MG63 (cell line): ENCODE measurements around the gene AVEN. TPM values are rescaled to one million over a fixed set of nuclear protein-coding genes. Genes with fewer than 3 reads are reported as not detected.

Experiments
- DNase-seq: peaks from one replicate; pipeline ENCODE4 v3.0.0-alpha.2; 2020
- H3K27me3 ChIP-seq: fragments of 250-450 bp; sonication (Bioruptor Pico); 2 replicates; pipeline ENCODE4 v1.5.1; 2020; ENCODE audit warnings: mild to moderate bottlenecking, moderate library complexity
- H3K36me3 ChIP-seq: fragments of 250-450 bp; sonication (Bioruptor Pico); 2 replicates; pipeline ENCODE4 v1.5.1; 2020; ENCODE audit warnings: mild to moderate bottlenecking, moderate library complexity
- H3K4me3 ChIP-seq: fragments of 250-450 bp; sonication (Bioruptor Pico); 2 replicates; pipeline ENCODE4 v1.5.1; 2020; ENCODE audit warnings: mild to moderate bottlenecking, moderate library complexity
- H3K9me3 ChIP-seq: fragments of 250-450 bp; sonication (Bioruptor Pico); 2 replicates; pipeline ENCODE4 v1.5.1; 2020; ENCODE audit warnings: mild to moderate bottlenecking, moderate library complexity
- total RNA-seq: library from RNA; depleted of rRNA; stranded (reverse); fragments of >200 nt; shearing (Covaris generic); gene quantifications from 2 replicates; pipeline ENCODE4 v1.2.3, GENCODE V29; 2014; ENCODE audit warnings: low replicate concordance

Gene AVEN
- total RNA-seq, 1 experiment from 2014 or later = 28.9 TPM

GRCh38 chr15:33858836-33859235 lies 180.2 kb downstream of the AVEN start:
- Histone ChIP-seq H3K9me3 (no peaks in the 10 kb centered on the region), H3K27me3 (no peaks in the 10 kb centered on the region), H3K4me3 (no peak overlapping the region), H3K36me3 (no peaks in the 10 kb centered on the region)
- no peak for DNase-seq

DNA sequence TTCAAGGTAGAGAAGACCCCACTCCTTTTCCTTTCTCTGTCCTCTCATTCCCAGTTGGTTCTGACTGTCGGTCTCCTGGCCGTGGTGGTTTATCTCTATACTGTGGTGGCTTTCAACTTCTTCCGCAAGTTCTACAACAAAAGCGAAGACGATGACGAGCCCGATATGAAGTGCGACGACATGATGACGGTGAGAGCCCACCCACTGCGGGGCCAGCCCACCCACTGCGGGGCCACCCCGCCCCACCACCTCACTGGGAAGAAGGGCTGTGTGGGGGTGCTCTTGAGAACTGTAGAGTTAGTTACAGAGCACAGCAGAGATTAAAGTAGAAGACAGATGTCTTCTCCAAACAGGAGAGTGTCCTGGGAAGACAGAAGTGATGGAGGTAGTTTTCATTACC lies 181.3 kb downstream of the AVEN start:
- no peak overlapping the region for H3K4me3 ChIP-seq
- no peaks in the 10 kb centered on the region for H3K27me3 ChIP-seq
- no peaks in the 10 kb centered on the region for H3K9me3 ChIP-seq
- DNase-seq = no peak
- H3K36me3 ChIP-seq = no peaks in the 10 kb centered on the region

DNA sequence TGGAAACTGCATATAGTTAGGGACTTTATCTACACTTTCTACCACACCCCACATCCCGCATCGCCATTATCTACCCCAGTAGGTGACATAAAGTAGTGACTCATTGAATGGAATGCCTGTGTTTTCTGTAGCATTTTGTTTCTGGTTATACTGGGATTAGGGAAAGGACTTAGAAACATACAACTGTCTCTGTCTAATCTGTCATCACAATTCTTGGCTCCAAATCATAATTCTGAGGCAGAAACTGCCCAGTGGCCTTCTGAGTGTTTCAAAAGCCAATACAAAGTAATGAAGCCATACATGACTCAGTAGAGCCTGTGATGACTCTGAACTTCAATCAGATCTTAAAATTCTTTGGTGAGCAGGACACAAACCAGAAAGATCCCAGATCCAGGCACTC lies 186.4 kb downstream of the AVEN start:
- H3K4me3 ChIP-seq = no peak overlapping the region
- H3K27me3 ChIP-seq = no peaks in the 10 kb centered on the region
- DNase-seq = peak; percentile 19
- no peaks in the 10 kb centered on the region for H3K9me3 ChIP-seq
- H3K36me3 ChIP-seq = no peaks in the 10 kb centered on the region; the same call in 1 of the 2 replicates

GRCh38 chr15:33852094-33852493 lies 186.9 kb downstream of the AVEN start:
- DNase-seq = no peak
- H3K27me3 ChIP-seq = no peaks in the 10 kb centered on the region
- no peak overlapping the region for H3K4me3 ChIP-seq
- H3K36me3 ChIP-seq = no peaks in the 10 kb centered on the region; the same call in 1 of the 2 replicates
- H3K9me3 ChIP-seq = no peaks in the 10 kb centered on the region

- Histone ChIP-seq H3K27me3 (no peaks in the 10 kb centered on the region), H3K36me3 (no peaks in the 10 kb centered on the region; the same call in 1 of the 2 replicates), H3K4me3 (no peak overlapping the region), H3K9me3 (no peaks in the 10 kb centered on the region)
- DNase-seq = no peak
Observed at GRCh38 chr15:33851079-33851478, 187.9 kb downstream of the AVEN start.

DNA sequence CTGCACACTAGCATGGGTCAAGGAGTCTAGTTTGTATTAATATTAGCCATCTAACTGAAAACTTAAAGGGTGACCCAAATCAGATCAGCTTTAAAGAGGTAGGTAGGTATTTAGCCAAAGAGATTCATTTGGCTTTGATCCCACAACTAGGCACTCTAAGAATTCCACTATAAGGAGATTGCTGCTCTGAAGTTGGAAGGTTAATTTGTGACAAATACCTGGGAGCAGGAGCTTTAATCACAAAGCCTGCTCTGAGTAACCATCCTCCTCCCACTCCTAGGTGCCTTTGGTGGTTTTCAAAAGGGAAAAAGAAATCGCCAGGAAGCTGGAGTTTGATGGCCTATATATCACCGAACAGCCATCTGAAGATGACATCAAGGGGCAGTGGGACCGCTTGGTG lies 191.0 kb downstream of the AVEN start:
- no peaks in the 10 kb centered on the region for H3K9me3 ChIP-seq
- no peak for DNase-seq
- H3K36me3 ChIP-seq = no peaks in the 10 kb centered on the region; the same call in 1 of the 2 replicates
- no peak overlapping the region for H3K4me3 ChIP-seq
- H3K27me3 ChIP-seq = no peaks in the 10 kb centered on the region

DNA sequence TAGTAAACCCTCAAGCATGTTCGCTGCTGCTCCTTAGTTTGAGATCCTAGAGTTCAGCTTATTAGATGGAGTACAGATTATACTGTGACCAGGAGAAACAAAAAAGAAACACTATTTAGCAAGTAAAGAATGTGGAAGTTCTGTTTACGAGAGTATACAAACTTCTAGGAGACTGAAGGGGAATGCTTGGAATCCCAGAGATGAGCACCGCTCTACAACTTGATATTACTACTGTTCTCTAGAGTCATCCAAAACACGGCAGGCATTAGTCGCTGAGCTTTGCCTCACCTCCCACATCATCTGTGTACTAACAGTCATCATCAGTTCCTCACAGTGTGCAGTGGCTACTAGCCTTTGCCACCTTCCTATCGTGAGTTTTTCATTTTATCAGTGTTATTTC lies 192.1 kb downstream of the AVEN start:
- no peaks in the 10 kb centered on the region for H3K9me3 ChIP-seq
- H3K27me3 ChIP-seq = no peaks in the 10 kb centered on the region
- no peaks in the 10 kb centered on the region; the same call in 1 of the 2 replicates for H3K36me3 ChIP-seq
- DNase-seq = no peak
- no peak overlapping the region for H3K4me3 ChIP-seq

DNA sequence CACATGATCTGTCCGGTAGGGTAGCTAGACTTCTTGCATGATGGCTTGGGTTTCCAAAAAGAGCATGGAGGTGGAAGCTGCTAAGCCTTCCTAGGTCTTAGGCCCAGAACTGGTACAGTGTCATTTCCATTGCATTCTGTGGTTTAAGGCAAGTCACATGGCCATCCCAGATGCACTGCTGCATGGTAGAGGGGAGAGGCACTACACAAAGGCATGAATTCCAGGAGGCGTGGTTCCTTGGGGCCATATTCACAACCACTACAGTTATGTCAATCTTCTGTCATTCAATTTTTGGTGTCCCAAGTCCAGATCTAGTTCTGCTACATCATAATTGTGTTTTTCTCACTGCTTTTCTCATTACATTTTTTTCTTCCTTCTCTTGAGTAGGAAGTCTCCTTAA lies 192.9 kb downstream of the AVEN start:
- H3K36me3 ChIP-seq = no peaks in the 10 kb centered on the region; the same call in 1 of the 2 replicates
- H3K9me3 ChIP-seq = no peaks in the 10 kb centered on the region
- no peak for DNase-seq
- no peaks in the 10 kb centered on the region for H3K27me3 ChIP-seq
- H3K4me3 ChIP-seq = no peak overlapping the region

GRCh38 chr15:33844597-33844996 lies 194.4 kb downstream of the AVEN start:
- H3K27me3 ChIP-seq = no peaks in the 10 kb centered on the region
- H3K9me3 ChIP-seq = no peaks in the 10 kb centered on the region
- H3K36me3 ChIP-seq = no peaks in the 10 kb centered on the region
- no peak overlapping the region for H3K4me3 ChIP-seq
- no peak for DNase-seq

GRCh38 chr15:33844186-33844585 lies 194.8 kb downstream of the AVEN start:
- Histone ChIP-seq H3K4me3 (no peak overlapping the region), H3K36me3 (no peaks in the 10 kb centered on the region), H3K9me3 (no peaks in the 10 kb centered on the region), H3K27me3 (no peaks in the 10 kb centered on the region)
- no peak for DNase-seq

GRCh38 chr15:33840615-33841014 lies 198.4 kb downstream of the AVEN start:
- Histone ChIP-seq H3K27me3 (no peaks in the 10 kb centered on the region), H3K4me3 (no peak overlapping the region), H3K36me3 (no peaks in the 10 kb centered on the region), H3K9me3 (no peaks in the 10 kb centered on the region)
- DNase-seq = no peak

- H3K9me3 ChIP-seq = no peaks in the 10 kb centered on the region
- H3K27me3 ChIP-seq = no peaks in the 10 kb centered on the region
- no peak for DNase-seq
- H3K36me3 ChIP-seq = no peaks in the 10 kb centered on the region
- no peak overlapping the region for H3K4me3 ChIP-seq
Observed at GRCh38 chr15:33839540-33839939, 199.5 kb downstream of the AVEN start.

DNA sequence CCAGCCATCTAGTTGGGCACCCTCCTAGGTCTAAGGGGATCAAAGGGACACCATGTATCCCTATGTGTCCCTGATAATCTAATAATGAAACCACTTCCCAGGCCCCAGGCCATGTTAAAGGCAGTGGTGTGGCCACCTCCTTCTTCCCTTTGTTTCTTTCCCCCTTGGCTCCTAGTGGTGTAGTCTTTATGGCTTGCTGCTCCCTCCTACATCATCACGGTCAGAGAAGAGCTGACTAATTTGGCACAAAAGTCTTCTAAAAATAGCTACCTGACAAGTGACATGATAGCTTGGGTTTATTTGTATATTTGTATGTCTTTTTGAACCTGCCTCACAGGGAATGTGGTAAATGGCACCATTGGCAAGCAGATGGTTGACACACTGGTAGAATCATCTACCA lies 201.7 kb downstream of the AVEN start:
- Histone ChIP-seq H3K27me3 (no peaks in the 10 kb centered on the region), H3K36me3 (no peaks in the 10 kb centered on the region), H3K9me3 (no peaks in the 10 kb centered on the region), H3K4me3 (no peak overlapping the region)
- DNase-seq = no peak

DNA sequence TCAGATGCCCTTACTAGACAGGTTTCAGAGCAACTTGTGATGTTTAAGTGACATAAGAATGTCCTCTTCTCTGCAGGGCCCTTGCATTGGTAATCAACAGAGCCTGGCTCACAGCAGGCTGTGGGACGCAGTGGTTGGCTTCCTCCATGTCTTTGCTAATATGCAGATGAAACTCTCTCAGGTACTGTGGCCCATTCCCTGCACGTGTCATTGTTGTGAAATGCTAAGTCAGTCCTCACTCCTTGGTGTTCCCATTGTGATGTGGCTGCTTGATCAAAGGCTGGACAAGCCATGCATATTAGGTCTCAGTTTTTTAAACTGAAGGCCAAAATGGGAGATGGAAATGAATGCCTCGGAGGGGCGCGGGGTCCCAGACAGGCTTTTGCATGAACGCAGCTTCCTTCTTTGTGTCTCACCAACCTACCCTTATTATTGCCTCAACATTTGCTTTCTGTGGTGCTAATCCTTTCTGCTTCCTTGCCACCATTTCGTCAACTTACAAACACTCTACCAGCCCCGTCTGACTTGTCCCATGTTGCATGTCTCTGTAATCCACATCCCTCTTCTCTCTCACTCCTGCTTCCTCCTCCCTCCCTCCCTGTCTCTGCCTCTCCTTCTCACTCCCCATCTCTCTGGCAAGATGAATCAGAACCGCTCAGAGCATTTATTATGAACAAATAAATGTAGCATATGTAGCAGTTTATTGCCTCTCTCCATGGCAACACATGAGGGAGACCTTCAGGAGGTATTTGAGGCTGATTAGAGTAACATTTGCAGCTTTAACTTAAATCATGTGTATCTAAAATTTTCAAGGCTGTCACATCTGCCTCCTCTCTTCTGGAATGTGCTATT lies 203.9 kb downstream of the AVEN start:
- Histone ChIP-seq H3K36me3 (no peaks in the 10 kb centered on the region), H3K4me3 (no peak overlapping the region), H3K9me3 (no peaks in the 10 kb centered on the region), H3K27me3 (no peaks in the 10 kb centered on the region)
- no peak for DNase-seq

DNA sequence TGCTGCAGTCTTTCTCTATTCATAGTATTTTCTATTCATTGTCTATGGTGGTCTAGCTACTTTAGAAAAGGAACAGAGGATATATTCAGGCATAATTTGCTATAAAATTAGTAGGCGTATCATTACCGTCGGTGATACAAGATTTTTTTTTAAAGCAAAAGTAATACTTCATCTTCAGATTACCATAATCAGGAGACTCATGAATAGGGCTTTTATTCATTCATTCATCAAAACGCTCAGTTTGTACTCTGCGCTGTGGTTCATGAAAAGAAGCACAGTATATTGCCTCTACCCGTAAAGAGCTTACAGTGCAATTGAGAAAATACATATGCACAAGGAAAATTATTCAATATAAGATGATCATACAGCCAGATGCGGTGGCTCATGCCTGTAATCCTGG lies 207.4 kb downstream of the AVEN start:
- Histone ChIP-seq H3K4me3 (no peak overlapping the region), H3K27me3 (no peaks in the 10 kb centered on the region)
- no peak for DNase-seq

DNA sequence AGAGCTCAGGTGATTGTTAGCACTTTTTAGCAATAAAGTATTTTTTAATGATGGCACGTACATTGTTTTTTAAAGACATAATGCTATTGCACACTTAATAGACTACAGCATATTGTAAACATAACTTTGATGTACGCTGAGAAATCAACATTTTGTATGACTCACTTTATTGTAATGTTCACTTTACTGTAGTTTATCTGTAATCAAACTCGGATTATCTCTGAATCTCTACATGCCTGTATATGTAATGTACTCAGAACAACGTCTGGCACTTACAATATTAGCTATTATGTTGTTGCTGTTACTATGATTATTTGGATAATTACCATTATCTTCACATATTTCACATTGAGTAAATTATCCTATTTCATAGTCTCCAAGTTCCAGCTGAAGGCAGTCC lies 208.7 kb downstream of the AVEN start:
- H3K36me3 ChIP-seq = no peaks in the 10 kb centered on the region
- no peak overlapping the region for H3K4me3 ChIP-seq
- H3K27me3 ChIP-seq = no peaks in the 10 kb centered on the region
- no peak for DNase-seq
- no peaks in the 10 kb centered on the region for H3K9me3 ChIP-seq

More for the DNA sequence above, 207.4 kb downstream of the AVEN start:
- Histone ChIP-seq H3K9me3 (no peaks in the 10 kb centered on the region), H3K36me3 (no peaks in the 10 kb centered on the region)

DNA sequence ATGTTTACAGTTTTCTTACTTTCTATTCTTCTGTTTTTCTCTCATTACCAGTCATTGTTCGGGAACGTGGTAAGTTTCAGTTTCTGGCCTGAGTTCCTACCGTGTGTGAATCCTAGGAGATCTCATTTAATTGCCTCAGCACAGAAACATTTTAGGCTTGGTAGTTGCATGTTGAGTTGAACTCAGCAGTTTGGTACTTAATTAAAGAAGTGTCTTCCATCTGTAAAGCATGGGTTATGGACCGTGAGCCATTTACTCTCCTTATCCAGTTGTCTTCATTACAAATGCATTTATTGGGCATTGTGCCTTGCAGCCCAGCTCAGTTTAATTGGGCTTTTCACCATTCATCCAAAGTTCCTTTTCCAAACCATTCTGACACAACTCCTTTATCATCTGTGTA lies 212.8 kb downstream of the AVEN start:
- Histone ChIP-seq H3K9me3 (no peaks in the 10 kb centered on the region), H3K4me3 (no peak overlapping the region), H3K27me3 (no peaks in the 10 kb centered on the region), H3K36me3 (no peaks in the 10 kb centered on the region)
- no peak for DNase-seq

DNA sequence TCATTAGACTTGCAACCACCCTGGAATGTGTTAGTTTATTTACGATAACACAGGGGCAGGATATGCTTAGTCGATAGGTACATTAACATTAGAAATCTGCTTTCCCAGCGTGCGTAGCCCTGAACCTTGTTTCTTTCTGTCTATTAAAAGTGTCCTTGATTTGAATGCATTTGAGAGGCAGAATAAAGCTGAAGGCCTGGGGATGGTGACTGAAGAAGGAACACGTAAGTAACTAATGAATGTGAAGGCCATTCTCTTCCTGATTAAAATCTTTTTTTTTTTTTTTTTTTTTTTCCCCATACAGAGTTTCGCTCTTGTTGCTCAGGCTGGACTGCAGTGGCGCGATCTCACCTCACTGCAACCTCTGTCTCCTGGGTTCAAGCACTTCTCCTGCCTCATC lies 213.6 kb downstream of the AVEN start:
- H3K36me3 ChIP-seq = no peaks in the 10 kb centered on the region
- H3K4me3 ChIP-seq = no peak overlapping the region
- H3K9me3 ChIP-seq = no peaks in the 10 kb centered on the region
- no peak for DNase-seq
- H3K27me3 ChIP-seq = no peaks in the 10 kb centered on the region
